Breast epithelium (tissue), 4 donors: ENCODE data around the gene CLSTN1. TPM values are rescaled to one million over a fixed set of nuclear protein-coding genes. Genes with fewer than 3 reads are reported as not detected.

ENCODE experiments used
- DNase-seq, 2 donors: peaks; one replicate each; pipeline ENCODE4 v3.0.0-alpha.2; 2019; ENCODE audit warnings: low spot score in 2 of 2
- H3K27ac ChIP-seq, 2 donors: fragments of 200-600 bp; sonication (generic) in 1 of 2; one replicate each; pipeline ENCODE4 v1.5.1; 2016 to 2019; ENCODE audit warnings: mild to moderate bottlenecking in 1 of 2
- H3K27me3 ChIP-seq, 2 donors: fragments of 200-600 bp; sonication (generic) in 1 of 2; one replicate each; pipeline versions ENCODE4 v1.5.1 to v1.6.0; 2017 to 2019; ENCODE audit warnings: control low read depth in 1 of 2, mild to moderate bottlenecking in 1 of 2
- H3K36me3 ChIP-seq: fragments of 200-600 bp; one replicate; pipeline ENCODE4 v1.5.1; 2019
- H3K4me1 ChIP-seq, 2 donors: fragments of 200-600 bp; sonication (generic); one replicate each; pipeline ENCODE4 v1.5.1; 2016 to 2019; ENCODE audit warnings: control low read depth in 1 of 2
- H3K4me3 ChIP-seq, 3 donors: fragments of 200-600 bp; sonication (generic); 1 replicate in 2 of 3; 2 replicates in 1 of 3; pipeline ENCODE4 v1.5.1; 2016 to 2019; ENCODE audit warnings: mild to moderate bottlenecking in 3 of 3, moderate library complexity in 2 of 3
- H3K9me3 ChIP-seq, 2 donors: fragments of 200-600 bp; sonication (generic) in 1 of 2; one replicate each; pipeline ENCODE4 v1.5.1; 2016 to 2019; ENCODE audit warnings: control low read depth in 1 of 2
- POLR2A ChIP-seq: fragments of 450-650 bp; IDR thresholded peaks from one replicate; pipeline ENCODE4 v1.6.1; 2016; ENCODE audit warnings: antibody characterized with exemption, mild to moderate bottlenecking, moderate library complexity
- POLR2AphosphoS5 ChIP-seq, 3 donors: sonication (generic); formaldehyde crosslinking; IDR thresholded peaks; one replicate each; pipeline ENCODE4 v1.6.1; 2017; ENCODE audit warnings: antibody characterized with exemption in 3 of 3
- intact Hi-C: fragments of 100-400 bp; cut with DNase I; formaldehyde crosslinking; loops from one replicate; pipeline ENCODE4 v1.15.1; 2023; ENCODE audit warnings: low total_unique reads
- total RNA-seq, 3 donors: library from RNA; depleted of rRNA; stranded (reverse); fragments of >200 nt; gene quantifications; one replicate each; pipeline ENCODE4 v1.1.0, GENCODE V29; 2016
- TF ChIP-seq, protein P1 (sequence below), 3 donors: fragments of 450-650 bp; IDR thresholded peaks; one replicate each; pipeline ENCODE4 v1.5.1; 2016 to 2017; ENCODE audit warnings: antibody characterized with exemption in 3 of 3, mild to moderate bottlenecking in 3 of 3, moderate library complexity in 3 of 3

Gene CLSTN1
- total RNA-seq, 3 donors from 2014 or later, result 25.4 to 47.5 (median 42.3) TPM

DNA sequence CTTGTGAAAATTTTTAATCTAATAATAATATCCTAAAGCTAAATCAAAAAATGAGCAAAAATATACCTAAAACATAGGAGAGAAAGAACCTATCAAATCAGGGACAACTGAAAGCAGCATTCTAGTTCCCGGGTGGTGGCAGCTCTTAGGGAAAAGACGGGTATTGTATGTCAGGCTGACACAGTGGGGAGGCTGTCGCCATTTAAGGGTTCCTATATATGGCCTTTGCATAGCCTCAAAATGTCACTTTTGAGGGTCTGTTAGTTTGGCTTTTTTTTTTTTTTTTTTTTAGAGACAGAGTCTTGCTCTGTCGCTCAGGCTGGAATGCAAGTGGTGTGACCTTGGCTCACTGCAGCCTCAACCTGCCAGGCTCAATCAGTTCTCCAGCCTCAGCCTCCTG lies 6.0 kb downstream of the CLSTN1 start:
- intact Hi-C loops, result no loop called here
- no peak for TF ChIP-seq POLR2A
- TF ChIP-seq POLR2AphosphoS5 (IDR thresholded peaks at IDR 0.05), result no peak
- TF ChIP-seq, protein P1, sequence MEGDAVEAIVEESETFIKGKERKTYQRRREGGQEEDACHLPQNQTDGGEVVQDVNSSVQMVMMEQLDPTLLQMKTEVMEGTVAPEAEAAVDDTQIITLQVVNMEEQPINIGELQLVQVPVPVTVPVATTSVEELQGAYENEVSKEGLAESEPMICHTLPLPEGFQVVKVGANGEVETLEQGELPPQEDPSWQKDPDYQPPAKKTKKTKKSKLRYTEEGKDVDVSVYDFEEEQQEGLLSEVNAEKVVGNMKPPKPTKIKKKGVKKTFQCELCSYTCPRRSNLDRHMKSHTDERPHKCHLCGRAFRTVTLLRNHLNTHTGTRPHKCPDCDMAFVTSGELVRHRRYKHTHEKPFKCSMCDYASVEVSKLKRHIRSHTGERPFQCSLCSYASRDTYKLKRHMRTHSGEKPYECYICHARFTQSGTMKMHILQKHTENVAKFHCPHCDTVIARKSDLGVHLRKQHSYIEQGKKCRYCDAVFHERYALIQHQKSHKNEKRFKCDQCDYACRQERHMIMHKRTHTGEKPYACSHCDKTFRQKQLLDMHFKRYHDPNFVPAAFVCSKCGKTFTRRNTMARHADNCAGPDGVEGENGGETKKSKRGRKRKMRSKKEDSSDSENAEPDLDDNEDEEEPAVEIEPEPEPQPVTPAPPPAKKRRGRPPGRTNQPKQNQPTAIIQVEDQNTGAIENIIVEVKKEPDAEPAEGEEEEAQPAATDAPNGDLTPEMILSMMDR (IDR thresholded peaks at IDR 0.05), result no peak
- H3K4me1 ChIP-seq, result no peaks in the 10 kb centered on the region

DNA sequence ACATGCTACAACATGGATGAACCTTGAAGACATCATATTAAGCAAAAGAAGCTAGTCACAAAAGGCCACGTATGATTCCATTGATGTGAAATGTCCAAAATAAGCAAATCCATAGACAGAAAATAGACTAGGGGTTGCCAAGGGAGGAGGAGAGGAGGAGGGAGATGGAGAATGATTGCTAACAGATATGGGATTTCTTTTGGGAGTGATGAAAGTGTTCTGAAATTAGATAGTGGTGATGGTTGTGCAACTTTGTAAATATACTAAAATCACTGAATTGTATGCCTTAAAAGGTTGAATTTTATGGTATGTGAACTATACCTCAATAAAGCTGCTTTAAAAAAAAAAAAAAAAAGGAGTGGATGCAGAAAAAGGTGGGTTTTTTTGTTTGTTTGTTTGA lies 7.6 kb downstream of the CLSTN1 start:
- Histone ChIP-seq H3K36me3 (no peaks in the 10 kb centered on the region), H3K27me3 (no peaks in the 10 kb centered on the region), H3K4me3 (no peak overlapping the region), H3K4me1 (no peaks in the 10 kb centered on the region), H3K27ac (no peak overlapping the region), H3K9me3 (no peaks in the 10 kb centered on the region)
- intact Hi-C loops, result no loop called here
- TF ChIP-seq, protein P1 (IDR thresholded peaks at IDR 0.05), result no peak
- TF ChIP-seq POLR2AphosphoS5 (IDR thresholded peaks at IDR 0.05), result no peak
- no peak for TF ChIP-seq POLR2A
- no peak for DNase-seq

More for the DNA sequence above, 6.0 kb downstream of the CLSTN1 start:
- Histone ChIP-seq H3K9me3 (no peaks in the 10 kb centered on the region), H3K27ac (no peak overlapping the region), H3K4me3 (no peak overlapping the region), H3K36me3 (no peaks in the 10 kb centered on the region), H3K27me3 (no peaks in the 10 kb centered on the region)
- DNase-seq, result no peak

DNA sequence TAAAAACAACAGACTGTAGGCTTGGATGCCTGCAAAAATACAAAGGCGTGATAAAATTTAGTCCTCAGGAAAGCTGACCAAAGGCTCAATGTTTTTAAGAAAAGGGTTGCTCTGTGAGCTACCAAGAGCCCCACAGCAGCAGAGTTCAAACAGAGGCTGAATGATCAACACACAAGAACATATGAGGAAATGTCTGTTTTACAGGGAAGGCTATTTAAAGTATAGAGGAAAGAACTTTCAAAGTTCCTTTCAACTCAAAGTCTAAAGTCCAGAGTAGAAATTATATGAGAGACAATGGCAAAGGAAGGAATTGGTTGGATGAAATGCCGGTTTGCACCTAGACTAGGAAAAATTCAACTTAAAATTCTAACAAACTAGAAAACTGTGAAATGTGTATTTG lies 8.6 kb downstream of the CLSTN1 start:
- H3K36me3 ChIP-seq, result no peaks in the 10 kb centered on the region
- intact Hi-C loops, result no loop called here
- H3K9me3 ChIP-seq, result no peaks in the 10 kb centered on the region
- no peaks in the 10 kb centered on the region for H3K4me1 ChIP-seq
- TF ChIP-seq POLR2AphosphoS5 (IDR thresholded peaks at IDR 0.05) (no peak), POLR2A (no peak)
- TF ChIP-seq, protein P1 (IDR thresholded peaks at IDR 0.05), result no peak
- no peak overlapping the region for H3K27ac ChIP-seq
- no peak for DNase-seq
- H3K27me3 ChIP-seq, result no peaks in the 10 kb centered on the region
- H3K4me3 ChIP-seq, result no peak overlapping the region

DNA sequence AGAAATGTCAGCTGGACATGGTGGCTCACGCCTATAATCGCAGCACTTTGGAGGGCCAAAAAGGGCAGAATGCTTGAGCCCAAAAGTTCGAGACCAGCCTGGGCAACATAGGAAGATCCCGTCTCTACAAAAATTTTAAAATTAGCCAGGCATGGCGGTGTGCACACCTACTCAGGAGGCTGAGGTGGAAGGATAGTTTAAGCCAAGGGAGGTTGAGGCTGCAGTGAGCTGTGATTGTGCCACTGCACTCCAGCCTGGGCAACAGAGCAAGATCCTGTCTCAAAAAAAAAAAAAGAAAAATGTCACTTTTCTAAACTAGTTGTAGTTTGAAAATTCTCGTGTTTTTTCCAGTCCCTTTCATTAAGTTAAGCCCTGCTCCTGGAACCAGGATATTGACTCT lies 9.1 kb downstream of the CLSTN1 start:
- intact Hi-C loops, result no loop called here
- Histone ChIP-seq H3K4me1 (no peaks in the 10 kb centered on the region), H3K4me3 (no peak overlapping the region), H3K36me3 (no peaks in the 10 kb centered on the region), H3K27me3 (no peaks in the 10 kb centered on the region), H3K9me3 (no peaks in the 10 kb centered on the region), H3K27ac (no peak overlapping the region)
- no peak for DNase-seq
- TF ChIP-seq POLR2AphosphoS5 (IDR thresholded peaks at IDR 0.05), result no peak

DNA sequence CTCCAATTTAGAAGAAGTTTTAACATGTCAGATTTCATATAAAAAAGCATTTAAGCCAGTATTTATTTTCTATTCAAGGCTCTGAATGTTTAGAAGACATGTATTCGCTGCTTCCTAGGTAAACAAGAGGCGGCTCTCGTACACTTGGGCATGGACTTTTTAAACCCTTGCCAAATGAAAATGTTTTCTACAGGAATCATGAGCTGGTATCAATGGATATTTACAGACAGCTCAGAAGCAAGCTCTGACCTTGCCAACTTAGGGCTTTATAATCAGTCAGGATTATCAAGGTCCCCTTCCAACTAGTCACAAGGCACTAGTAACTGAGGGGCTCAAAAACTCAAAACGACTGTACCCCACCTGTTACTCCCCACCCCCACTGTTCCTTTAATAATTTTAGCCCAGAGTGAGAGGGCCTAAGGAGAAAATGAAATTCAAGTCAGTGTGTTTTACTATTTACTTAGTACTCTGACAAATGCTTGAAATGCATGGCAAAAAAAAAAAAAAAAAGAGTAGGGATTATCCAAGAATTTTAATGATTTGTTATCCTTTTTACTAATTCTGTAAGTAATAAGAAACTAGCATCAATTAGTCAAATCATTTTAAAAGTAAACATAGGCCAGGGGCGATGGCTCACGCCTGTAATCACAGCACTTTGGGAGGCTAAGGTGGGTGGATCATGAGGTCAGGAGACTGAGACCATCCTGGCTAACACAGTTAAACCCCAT lies 12.4 kb downstream of the CLSTN1 start:
- no peak for DNase-seq
- no peaks in the 10 kb centered on the region for H3K27me3 ChIP-seq
- TF ChIP-seq, protein P1 (IDR thresholded peaks at IDR 0.05), result no peak
- TF ChIP-seq POLR2AphosphoS5 (IDR thresholded peaks at IDR 0.05) (no peak), POLR2A (no peak)
- intact Hi-C loops, result no loop called here
- H3K36me3 ChIP-seq, result no peaks in the 10 kb centered on the region
- H3K27ac ChIP-seq, result no peak overlapping the region
- no peaks in the 10 kb centered on the region for H3K4me1 ChIP-seq
- H3K4me3 ChIP-seq, result no peak overlapping the region
- no peaks in the 10 kb centered on the region for H3K9me3 ChIP-seq
